Endothelial cell of umbilical vein (primary cell): ENCODE data around the gene FAM50B. TPM values are rescaled to one million over a fixed set of nuclear protein-coding genes. Genes with fewer than 3 reads are reported as not detected.

ENCODE experiments used
- BruUV-seq: library from RNA; stranded (reverse); fragments of 400-500 nt; replicated peaks from 2 replicates; lab custom pipeline; 2021; lab: Mats Ljungman, UMichigan
- CTCF ChIA-PET: fragments of 300-600, 350-600 bp; sonication (Branson Sonifier 250); formaldehyde crosslinking; loops from one replicate; lab custom pipeline; 2021; ENCODE audit warnings: antibody characterized with exemption, inconsistent platforms; lab: Charles Lee
- POLR2A ChIA-PET: fragments of 300-600, 350-600 bp; sonication (Branson Sonifier 250); formaldehyde crosslinking; loops from one replicate; lab custom pipeline; 2021; ENCODE audit warnings: antibody characterized with exemption, inconsistent platforms; lab: Charles Lee
- DNase-seq: peaks from one replicate; pipeline ENCODE4 v3.0.0-alpha.2; 2011; ENCODE audit warnings: low read depth, low spot score
- FAIRE-seq: peaks from 2 replicates; lab custom pipeline; 2011; peaks lifted over from hg19 to GRCh38; lab: Jason Lieb, UNC
- H2AFZ ChIP-seq: 2 replicates; pipeline ENCODE4 v1.6.0; 2012; ENCODE audit warnings: low read depth, low read length, control low read depth, inconsistent platforms
- H3K27ac ChIP-seq: 2 replicates; pipeline ENCODE4 v1.5.1; 2011; ENCODE audit warnings: low read depth, mild to moderate bottlenecking, control low read depth, low read length, moderate library complexity; ENCODE audit not compliant: insufficient read depth
- H3K27me3 ChIP-seq, 2 experiments: 2 replicates each; pipeline versions ENCODE4 v1.6.0 to v1.6.1; 2011; ENCODE audit warnings: low read length in 2 of 2, mixed read lengths in 1 of 2; ENCODE audit not compliant: control insufficient read depth in 2 of 2, insufficient read depth in 2 of 2
- H3K36me3 ChIP-seq, 2 experiments: 2 replicates in 1 of 2; 3 replicates in 1 of 2; pipeline ENCODE4 v1.5.1; 2011; ENCODE audit warnings: low read length in 2 of 2, mild to moderate bottlenecking in 1 of 2, moderate library complexity in 1 of 2; ENCODE audit not compliant: control insufficient read depth in 2 of 2, insufficient read depth in 2 of 2; ENCODE audit errors: extremely low read depth in 1 of 2
- H3K4me1 ChIP-seq: 3 replicates; pipeline ENCODE4 v1.5.1; 2011; ENCODE audit warnings: mild to moderate bottlenecking, low read length; ENCODE audit not compliant: control insufficient read depth, insufficient read depth; ENCODE audit errors: extremely low read depth
- H3K4me2 ChIP-seq: 2 replicates; pipeline ENCODE4 v1.6.1; 2011; ENCODE audit warnings: low read length, control low read depth, mixed read lengths; ENCODE audit not compliant: insufficient read depth
- H3K4me3 ChIP-seq, 3 experiments: fragments of 200-600 bp in 1 of 3; sonication (generic), shearing (Covaris generic) in 1 of 3; replicated peaks in 1 of 3; 2 replicates each; pipeline ENCODE4 v1.5.1; 2011 to 2016; ENCODE audit warnings: control low read depth in 3 of 3, low read length in 3 of 3, mild to moderate bottlenecking in 2 of 3, inconsistent platforms in 1 of 3, low read depth in 1 of 3, moderate library complexity in 1 of 3; ENCODE audit not compliant: insufficient read depth in 1 of 3
- H3K79me2 ChIP-seq: 2 replicates; pipeline ENCODE4 v1.6.0; 2012; ENCODE audit warnings: low read length, inconsistent platforms; ENCODE audit not compliant: control insufficient read depth, insufficient read depth
- H3K9ac ChIP-seq: replicated peaks from 2 replicates; pipeline ENCODE3; 2011; ENCODE audit warnings: low read length, control low read depth; ENCODE audit not compliant: insufficient read depth; ENCODE audit errors: extremely low read depth
- H3K9me1 ChIP-seq: replicated peaks from 3 replicates; pipeline ENCODE4 v1.6.0; 2011; ENCODE audit warnings: mild to moderate bottlenecking, low read length; ENCODE audit not compliant: control insufficient read depth, insufficient read depth; ENCODE audit errors: extremely low read depth
- H3K9me3 ChIP-seq: replicated peaks from 2 replicates; pipeline ENCODE4 v1.5.1; 2012; ENCODE audit warnings: low read length, inconsistent platforms; ENCODE audit not compliant: control insufficient read depth, insufficient read depth
- H4K20me1 ChIP-seq: replicated peaks from 2 replicates; pipeline ENCODE3; 2011; ENCODE audit warnings: mild to moderate bottlenecking, low read length; ENCODE audit not compliant: control insufficient read depth, insufficient read depth; ENCODE audit errors: extremely low read depth
- CTCF ChIP-seq, 2 donors: IDR thresholded peaks; 1 replicate in 1 of 2; 2 replicates in 1 of 2; pipeline ENCODE4 v1.5.1; 2011; ENCODE audit warnings: low read length in 2 of 2, mild to moderate bottlenecking in 2 of 2, moderate library complexity in 2 of 2, control low read depth in 1 of 2, inconsistent platforms in 1 of 2, low read depth in 1 of 2; ENCODE audit not compliant: insufficient read depth in 1 of 2; ENCODE audit errors: extremely low read depth in 1 of 2
- EZH2 ChIP-seq: IDR thresholded peaks from 2 replicates; pipeline ENCODE4 v1.6.1; 2012; ENCODE audit warnings: borderline replicate concordance, low read depth, mild to moderate bottlenecking, moderate library complexity, low read length, inconsistent platforms; ENCODE audit not compliant: severe bottlenecking
- FOS ChIP-seq: IDR thresholded peaks from 2 replicates; pipeline ENCODE4 v1.6.1; 2011; ENCODE audit warnings: mild to moderate bottlenecking, low read length, moderate library complexity, borderline replicate concordance; ENCODE audit not compliant: insufficient read depth
- GATA2 ChIP-seq: IDR thresholded peaks from 2 replicates; pipeline ENCODE4 v1.7.0; 2011; ENCODE audit warnings: low read depth, mild to moderate bottlenecking, moderate library complexity, mixed read lengths, low read length; ENCODE audit not compliant: insufficient read length, insufficient read depth
- JUN ChIP-seq: IDR thresholded peaks from 2 replicates; pipeline ENCODE4 v1.6.1; 2011; ENCODE audit warnings: borderline replicate concordance, low read depth; ENCODE audit not compliant: insufficient read length, insufficient read depth
- MAX ChIP-seq: IDR thresholded peaks from 2 replicates; pipeline ENCODE4 v1.6.1; 2011; ENCODE audit not compliant: insufficient read depth, insufficient read length
- MYC ChIP-seq: IDR thresholded peaks from one replicate; pipeline ENCODE4 v1.6.1; 2011; ENCODE audit warnings: mild to moderate bottlenecking, low read depth, low read length
- POLR2A ChIP-seq: IDR thresholded peaks from 2 replicates; pipeline ENCODE4 v1.6.1; 2012; ENCODE audit warnings: low read depth, mild to moderate bottlenecking, control low read depth, low read length
- POLR2AphosphoS5 ChIP-seq: IDR thresholded peaks from 2 replicates; pipeline ENCODE4 v1.6.1; 2012; ENCODE audit warnings: low read depth, mild to moderate bottlenecking, control low read depth, low read length, moderate library complexity; ENCODE audit not compliant: insufficient read depth
- dilution Hi-C: fragments of 300-500 bp; cut with MboI; formaldehyde crosslinking; loops from one replicate; pipeline ENCODE4 v1.15.0; 2019; ENCODE audit warnings: low sequenced_read_pairs; ENCODE audit not compliant: extremely low pct_ligation_motif_present
- intact Hi-C: fragments of 100-400 bp; cut with micrococcal nuclease; formaldehyde crosslinking; loops from one replicate; pipeline ENCODE4 v1.10.0; 2022
- polyA plus RNA-seq, 4 experiments: library from polyadenylated mRNA; depleted of rRNA in 3 of 4; stranded (reverse) in 3 of 4; unstranded in 1 of 4; fragments of >200 nt; gene quantifications; 2 replicates each; pipeline versions ENCODE4 v1.2.1 to v1.2.3, GENCODE V29; 2011 to 2012; ENCODE audit warnings: missing spikeins in 1 of 4
- total RNA-seq: library from RNA; stranded (reverse); gene quantifications from 2 replicates; pipeline ENCODE4 v1.2.3, GENCODE V29; 2021

Gene FAM50B
- total and polyA plus RNA-seq, 2 donors (not counting 3 experiments of a cell fraction or from before 2014, with no cell fraction given), result 10.0 to 14.1 TPM

GRCh38 chr6:3882431-3882830 lies 33.3 kb downstream of the FAM50B start:
- POLR2A ChIA-PET, result no interaction called here
- TF ChIP-seq EZH2 (no peak), JUN (no peak), CTCF (IDR thresholded peaks at IDR 0.05; ENCODE audit: extremely low read depth in 1 of 2, insufficient read depth in 1 of 2, low read depth in 1 of 2, low read length in 2 of 2) (no peak), MAX (no peak), POLR2A (no peak), POLR2AphosphoS5 (no peak), MYC (no peak), GATA2 (no peak), FOS (no peak)
- intact Hi-C loops (no loop called here), dilution Hi-C loops (no loop called here)
- Histone ChIP-seq H3K9me3 (no peaks in the 10 kb centered on the region), H3K4me2 (no peak overlapping the region), H3K27ac (no peak overlapping the region), H3K79me2 (no peaks in the 10 kb centered on the region), H3K9me1 (no peaks in the 10 kb centered on the region), H3K27me3 (no peaks in the 10 kb centered on the region), H3K36me3 (no peaks in the 10 kb centered on the region), H3K4me1 (peaks cover 19% of the 10 kb centered on the region), H4K20me1 (no peaks in the 10 kb centered on the region), H3K4me3 (no peak overlapping the region), H3K9ac (no peak overlapping the region), H2AFZ (no peak overlapping the region)
- FAIRE-seq (no peak), DNase-seq (no peak)
- CTCF ChIA-PET, result interaction anchor here (1.0 kb wide), 1 partner anchor 34 kb away, joined by 4 read pairs; no protein-coding TSS in a partner anchor
- BruUV-seq, result no TSS peak
